PFSK-1 (cell line): ENCODE measurements around the gene PCID2.

Experiments
- FOXP2 ChIP-seq: optimal IDR thresholded peaks from 2 replicates; pipeline ENCODE3; 2011; ENCODE audit warnings: borderline replicate concordance, control low read depth, inconsistent platforms; ENCODE audit not compliant: insufficient read depth; ENCODE audit errors: extremely low read length, extremely low read depth
- POLR2AphosphoS5 ChIP-seq: IDR thresholded peaks from 2 replicates; pipeline ENCODE4 v1.6.1; 2012; ENCODE audit warnings: low read depth, mild to moderate bottlenecking, control low read depth, low read length, moderate library complexity
- REST ChIP-seq, 2 experiments: IDR thresholded peaks; 2 replicates each; pipeline versions ENCODE4 v1.6.1 to v1.8.0; 2011 to 2012; ENCODE audit warnings: low read depth in 2 of 2, low read length in 2 of 2, control low read depth in 1 of 2, inconsistent platforms in 1 of 2, mild to moderate bottlenecking in 1 of 2, moderate library complexity in 1 of 2; ENCODE audit not compliant: insufficient read depth in 1 of 2

DNA sequence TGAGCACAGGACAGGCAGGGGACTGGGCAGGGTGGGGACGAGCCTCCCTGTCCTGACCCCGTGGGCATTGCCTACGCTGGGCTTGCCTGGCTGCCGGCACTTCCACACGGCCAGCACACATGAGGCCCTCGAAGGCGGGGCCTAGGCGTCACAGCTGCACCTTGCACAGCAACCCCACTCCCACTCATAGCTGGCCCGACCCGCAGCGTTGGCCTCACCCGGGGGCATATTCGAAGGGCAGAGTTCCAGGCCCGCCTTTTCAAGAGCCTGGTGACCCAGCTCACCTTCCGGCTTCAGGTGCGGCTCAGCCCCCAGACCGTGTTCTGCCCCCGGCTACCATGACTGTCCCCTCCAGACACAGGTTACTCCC, 66.9 kb downstream of the PCID2 start:
- TF ChIP-seq POLR2AphosphoS5 (no peak), REST (IDR thresholded peaks at IDR 0.05; ENCODE audit: insufficient read depth in 1 of 2, low read depth in 2 of 2, low read length in 2 of 2) (no peak), FOXP2 (no peak)
